Osteocyte (in vitro differentiated cells): ENCODE measurements around the gene TAGLN. TPM values are rescaled to one million over a fixed set of nuclear protein-coding genes. Genes with fewer than 3 reads are reported as not detected.

Source experiments
- DNase-seq: peaks from one replicate; pipeline ENCODE4 v3.0.0; 2021; ENCODE audit warnings: mixed read lengths; ENCODE audit not compliant: unreplicated experiment; ENCODE audit errors: extremely low spot score
- H3K27ac Mint-ChIP-seq: one replicate; pipeline ENCODE4 v1.8.0; 2021; ENCODE audit warnings: mild to moderate bottlenecking, mixed read lengths; ENCODE audit not compliant: unreplicated experiment
- H3K27me3 Mint-ChIP-seq: one replicate; pipeline ENCODE4 v1.8.0; 2021; ENCODE audit warnings: mixed read lengths; ENCODE audit not compliant: unreplicated experiment
- H3K36me3 Mint-ChIP-seq: one replicate; pipeline ENCODE4 v1.8.0; 2021; ENCODE audit warnings: mixed read lengths; ENCODE audit not compliant: unreplicated experiment
- H3K4me1 Mint-ChIP-seq: one replicate; pipeline ENCODE4 v1.8.0; 2021; ENCODE audit warnings: mixed read lengths; ENCODE audit not compliant: unreplicated experiment
- H3K4me3 Mint-ChIP-seq: one replicate; pipeline ENCODE4 v1.8.0; 2021; ENCODE audit warnings: mild to moderate bottlenecking, moderate library complexity, mixed read lengths; ENCODE audit not compliant: unreplicated experiment
- H3K9me3 Mint-ChIP-seq: one replicate; pipeline ENCODE4 v1.8.0; 2021; ENCODE audit warnings: mixed read lengths; ENCODE audit not compliant: unreplicated experiment
- CTCF ChIP-seq: fragments of 200-600 bp; sonication (generic); IDR thresholded peaks from 2 replicates; pipeline ENCODE4 v1.5.0; 2021; ENCODE audit warnings: antibody characterized with exemption, mild to moderate bottlenecking, moderate library complexity
- total RNA-seq: library from RNA; stranded (reverse); gene quantifications from 2 replicates; pipeline ENCODE4 v1.2.1, GENCODE V29; 2021

Gene TAGLN
- total RNA-seq, 1 donor from 2014 or later = 711 TPM

- H3K27me3 Mint-ChIP-seq = no peaks in the 10 kb centered on the region
- no peak for TF ChIP-seq CTCF
- DNase-seq = no peak
Measured at GRCh38 chr11:117188620-117189081, 10.5 kb upstream of the TAGLN start.

GRCh38 chr11:117189191-117189940 is 9.8 kb upstream of the TAGLN start:
- no peaks in the 10 kb centered on the region for H3K27me3 Mint-ChIP-seq
- H3K4me3 Mint-ChIP-seq = no peak overlapping the region
- no peaks in the 10 kb centered on the region for H3K4me1 Mint-ChIP-seq
- DNase-seq = no peak
- H3K36me3 Mint-ChIP-seq = peaks cover 24% of the 10 kb centered on the region
- no peaks in the 10 kb centered on the region for H3K9me3 Mint-ChIP-seq
- H3K27ac Mint-ChIP-seq = no peak overlapping the region
- no peak for TF ChIP-seq CTCF

More at GRCh38 chr11:117188620-117189081, 10.5 kb upstream of the TAGLN start:
- Mint-ChIP-seq H3K36me3 (peaks cover 31% of the 10 kb centered on the region), H3K4me1 (no peaks in the 10 kb centered on the region), H3K4me3 (no peak overlapping the region), H3K27ac (no peak overlapping the region), H3K9me3 (no peaks in the 10 kb centered on the region)

GRCh38 chr11:117189941-117190544 is 9.1 kb upstream of the TAGLN start:
- H3K4me1 Mint-ChIP-seq = no peaks in the 10 kb centered on the region
- H3K4me3 Mint-ChIP-seq = no peak overlapping the region
- no peaks in the 10 kb centered on the region for H3K9me3 Mint-ChIP-seq
- no peak for DNase-seq
- peaks cover 23% of the 10 kb centered on the region for H3K36me3 Mint-ChIP-seq
- no peak overlapping the region for H3K27ac Mint-ChIP-seq
- H3K27me3 Mint-ChIP-seq = no peaks in the 10 kb centered on the region
- TF ChIP-seq CTCF = no peak

- no peak for TF ChIP-seq CTCF
- Mint-ChIP-seq H3K4me3 (no peak overlapping the region), H3K27ac (no peak overlapping the region), H3K9me3 (no peaks in the 10 kb centered on the region), H3K36me3 (peaks cover 26% of the 10 kb centered on the region), H3K27me3 (no peaks in the 10 kb centered on the region), H3K4me1 (no peaks in the 10 kb centered on the region)
- DNase-seq = no peak
Measured at GRCh38 chr11:117191680-117192400, 7.3 kb upstream of the TAGLN start.

GRCh38 chr11:117192401-117192875 is 6.7 kb upstream of the TAGLN start:
- peaks cover 2% of the 10 kb centered on the region for H3K4me1 Mint-ChIP-seq
- no peak overlapping the region for H3K27ac Mint-ChIP-seq
- TF ChIP-seq CTCF = no peak
- H3K4me3 Mint-ChIP-seq = no peak overlapping the region
- H3K9me3 Mint-ChIP-seq = no peaks in the 10 kb centered on the region
- no peaks in the 10 kb centered on the region for H3K27me3 Mint-ChIP-seq
- H3K36me3 Mint-ChIP-seq = peaks cover 26% of the 10 kb centered on the region
- no peak for DNase-seq
